GM18505 (cell line): ENCODE measurements around the gene CDC34.

Experiments used
- ATAC-seq: cut with Tn5 transposase; IDR thresholded peaks from one replicate; pipeline ENCODE4 v1.9.1; 2021; ENCODE audit not compliant: unreplicated experiment
- POLR2A ChIP-seq: IDR thresholded peaks from 4 replicates; pipeline ENCODE4 v1.6.1; 2011; ENCODE audit warnings: borderline replicate concordance; ENCODE audit not compliant: insufficient read depth, insufficient read length; ENCODE audit errors: extremely low read depth

The CDC34 gene

GRCh38 chr19:590396-590745 is 58.8 kb downstream of the CDC34 start:
- no peak for ATAC-seq

DNA sequence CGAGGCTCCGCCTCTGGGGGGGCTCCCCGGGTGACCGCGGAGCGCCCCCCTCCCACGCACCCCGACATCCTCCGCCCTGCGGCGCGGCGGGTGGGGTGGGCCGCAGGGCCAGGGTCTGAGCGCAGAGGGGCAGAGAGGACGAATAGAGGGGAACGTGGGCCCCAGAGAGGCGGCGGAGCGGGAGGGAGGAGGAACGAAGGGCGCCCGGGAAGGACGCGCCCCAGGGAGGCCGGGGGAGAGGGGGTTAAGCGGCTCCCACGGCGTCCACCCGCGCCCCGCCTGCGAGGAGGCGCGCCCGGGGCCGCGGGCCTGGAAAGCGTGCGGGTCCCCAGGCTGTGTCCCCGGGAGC is 59.2 kb downstream of the CDC34 start:
- TF ChIP-seq POLR2A: no peak
- no peak for ATAC-seq

More at GRCh38 chr19:590396-590745, 58.8 kb downstream of the CDC34 start:
- no peak for TF ChIP-seq POLR2A

DNA sequence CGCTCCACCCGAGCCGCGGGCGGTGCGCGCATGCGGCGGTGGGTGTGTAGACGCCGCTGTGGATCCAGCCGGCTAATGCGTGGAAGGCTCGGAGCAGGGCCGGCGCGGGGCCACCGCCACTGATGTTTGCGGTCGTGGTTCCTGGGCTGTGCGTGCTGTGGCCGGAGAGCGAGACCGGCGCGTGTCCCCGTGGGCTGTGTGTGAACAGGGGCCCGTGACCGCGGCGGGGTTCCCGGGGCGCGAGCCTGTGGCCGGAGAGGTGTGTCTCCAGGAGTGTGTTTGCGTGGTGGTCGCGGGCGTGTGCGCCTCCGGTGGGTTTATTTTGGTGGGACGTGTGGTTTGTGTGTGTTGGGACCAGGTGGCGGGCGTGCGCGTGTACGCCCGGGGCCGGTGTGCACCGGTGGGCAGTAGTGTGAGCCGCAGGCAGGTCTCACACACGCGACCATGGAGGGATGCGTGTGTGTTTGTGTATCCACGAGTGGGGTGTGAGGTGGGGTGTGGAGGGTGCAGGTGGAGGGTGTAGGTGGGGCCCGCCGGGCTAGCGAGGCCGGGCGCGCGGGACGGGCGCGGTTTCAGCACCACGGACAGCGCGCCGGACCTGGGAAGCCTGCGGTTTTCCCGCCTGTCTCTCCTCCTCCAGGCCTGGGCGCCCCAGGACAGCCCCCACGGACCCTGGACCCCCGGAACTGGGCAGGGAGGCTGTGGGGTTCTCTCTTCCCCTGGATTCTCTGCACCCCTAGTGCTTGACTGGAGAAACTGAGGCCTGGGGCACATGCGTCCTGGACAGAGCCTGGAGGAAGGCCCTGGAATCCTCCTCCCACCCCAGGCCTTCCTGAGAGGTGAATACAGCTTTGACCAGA is 59.8 kb downstream of the CDC34 start:
- no peak for ATAC-seq
- TF ChIP-seq POLR2A: no peak
